ENCODE data around the gene CD1B.
A peak's percentile ranks its signal among the peaks of the same experiment; 100 is the strongest.
"Not testable (repeated sequence)": the region's sequence is repeated elsewhere in the genome, so short reads cannot be mapped to it uniquely, and the experiment has no call there.

The CD1B gene

DNA sequence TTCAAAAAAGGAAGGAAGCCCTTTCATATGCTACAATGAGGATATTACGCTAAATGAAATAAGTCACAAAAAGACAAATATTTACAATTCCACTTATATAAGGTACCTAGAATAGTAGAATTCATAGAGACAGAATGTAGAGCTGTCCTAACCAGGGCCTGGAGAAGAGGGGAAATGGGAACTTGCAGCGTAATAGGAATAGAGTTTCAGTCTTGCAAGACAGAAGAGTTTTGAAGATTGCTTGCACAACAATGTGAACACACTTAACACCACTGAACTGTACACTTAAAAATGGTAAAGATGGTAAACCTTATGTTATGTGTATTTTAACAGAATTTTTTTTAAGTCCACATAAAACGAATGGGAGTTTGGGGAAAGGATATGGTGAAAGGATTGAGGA, 2.9 kb downstream of the CD1B start:
- DNase-seq: peak; percentile 14 to 71 (median 56)

DNA sequence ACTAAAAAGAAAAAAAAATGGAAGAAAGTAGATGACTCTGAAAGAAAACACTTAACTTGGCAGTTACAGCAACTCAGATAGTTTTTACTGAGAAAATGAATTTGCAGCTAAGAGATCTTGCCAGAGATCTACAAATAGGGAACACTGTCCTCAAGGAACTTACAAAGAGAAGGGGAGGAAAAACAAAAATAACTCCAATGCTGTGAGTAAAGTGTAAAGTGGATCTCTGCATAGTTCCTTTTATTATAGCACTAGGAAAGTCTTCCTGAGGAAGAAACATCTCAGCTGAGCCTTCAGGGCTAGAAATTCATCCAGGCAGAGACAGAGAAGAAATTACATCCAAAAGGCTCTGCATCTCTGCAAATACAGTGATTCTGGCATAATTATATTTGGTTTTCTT, 3.9 kb downstream of the CD1B start:
- DNase-seq: peak; percentile 14 to 61 (median 42)

DNA sequence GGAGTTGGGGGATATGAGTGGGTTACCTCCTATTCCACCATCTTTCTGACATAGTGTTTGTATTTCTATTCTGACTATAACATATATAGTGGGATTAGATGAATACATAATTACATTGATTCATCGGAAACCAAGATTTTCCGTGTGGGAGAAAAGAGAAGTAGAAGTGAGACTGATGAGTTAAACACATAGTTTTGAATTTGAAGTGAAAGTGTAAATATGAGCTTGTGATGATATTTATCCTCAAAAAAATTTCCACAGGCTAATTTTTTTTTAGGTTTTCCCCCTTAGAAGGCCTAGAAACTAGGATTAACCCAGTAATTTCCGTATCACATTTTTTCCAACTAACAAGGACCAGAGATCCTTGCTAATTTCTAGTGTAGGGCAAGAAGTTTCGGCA, 6.9 kb downstream of the CD1B start:
- DNase-seq: peak; percentile 21 to 61 (median 50)

DNA sequence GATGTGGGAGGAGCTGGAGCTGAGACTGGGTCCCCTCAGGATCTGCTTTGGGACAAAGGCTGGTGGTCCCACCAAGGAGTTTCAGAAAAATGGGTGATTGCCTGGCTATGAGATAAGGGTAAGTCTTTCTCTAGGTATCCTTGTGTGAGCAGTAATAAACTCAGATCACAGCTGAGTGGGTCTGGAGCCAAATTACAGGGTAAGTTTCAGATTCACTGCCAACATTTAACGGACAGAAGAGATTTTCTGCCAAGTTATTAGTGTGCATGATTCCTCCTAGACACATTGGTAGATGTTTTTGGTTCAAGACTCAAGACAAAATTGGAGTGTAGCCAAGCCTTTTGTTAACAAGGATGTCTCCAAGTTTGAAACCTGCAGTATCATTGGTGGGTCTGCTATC, 7.5 kb downstream of the CD1B start:
- no peak for DNase-seq

DNA sequence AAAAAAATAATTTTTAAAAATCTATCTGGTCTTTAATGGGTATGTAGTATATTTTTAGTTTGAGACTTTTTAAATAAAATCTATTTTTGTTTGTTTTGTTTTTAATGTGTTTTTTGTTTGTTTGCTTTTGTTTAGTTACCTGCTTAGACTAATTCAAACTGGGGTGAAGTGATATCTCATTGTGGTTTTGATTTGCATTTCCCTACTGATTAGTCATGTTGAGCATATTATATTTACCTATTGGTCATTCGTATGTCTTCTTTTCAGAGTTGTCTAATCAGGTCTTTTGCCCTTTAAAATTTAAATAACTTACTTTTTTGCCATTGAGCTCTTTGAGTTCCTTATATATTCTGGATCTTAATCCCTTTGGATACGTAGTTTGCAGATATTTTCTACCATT, 20.3 kb downstream of the CD1B start:
- no peak for DNase-seq

DNA sequence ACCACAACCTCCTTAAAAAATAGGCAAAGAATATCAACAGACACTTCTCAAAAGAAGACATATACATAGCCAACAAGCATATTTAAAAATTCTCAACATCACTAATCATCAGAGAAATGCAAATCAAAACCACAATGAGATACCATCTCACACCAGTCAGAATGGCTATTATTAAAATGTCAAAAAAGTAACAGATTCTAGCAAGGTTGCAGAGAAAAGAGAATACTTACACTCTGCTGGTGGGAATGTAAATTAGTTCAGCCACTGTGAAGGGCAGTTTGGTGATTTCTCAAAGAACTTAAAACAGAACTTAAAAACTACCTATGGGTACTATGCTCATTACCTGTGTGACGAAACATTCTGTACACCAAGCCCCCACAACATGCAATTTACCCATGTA, 20.7 kb downstream of the CD1B start:
- DNase-seq: no peak

DNA sequence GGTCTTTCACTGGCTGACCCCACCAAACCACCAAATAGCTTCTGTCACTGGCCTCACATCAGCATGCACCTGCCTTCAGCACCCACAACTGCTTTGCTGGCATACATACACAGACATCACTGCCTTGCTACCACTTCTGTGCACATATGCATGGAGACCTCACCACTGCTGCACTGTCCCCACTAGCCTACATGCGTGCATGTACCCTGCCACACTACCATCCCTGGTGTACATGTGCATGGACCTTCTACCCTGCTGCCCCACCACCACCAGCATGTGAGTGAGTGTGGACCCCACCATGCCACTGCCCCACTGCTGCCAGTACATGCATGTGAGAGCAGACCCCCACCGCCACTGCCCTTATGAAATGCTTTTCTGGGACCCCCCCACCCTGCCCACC, 35.5 kb downstream of the CD1B start:
- no peak for DNase-seq

DNA sequence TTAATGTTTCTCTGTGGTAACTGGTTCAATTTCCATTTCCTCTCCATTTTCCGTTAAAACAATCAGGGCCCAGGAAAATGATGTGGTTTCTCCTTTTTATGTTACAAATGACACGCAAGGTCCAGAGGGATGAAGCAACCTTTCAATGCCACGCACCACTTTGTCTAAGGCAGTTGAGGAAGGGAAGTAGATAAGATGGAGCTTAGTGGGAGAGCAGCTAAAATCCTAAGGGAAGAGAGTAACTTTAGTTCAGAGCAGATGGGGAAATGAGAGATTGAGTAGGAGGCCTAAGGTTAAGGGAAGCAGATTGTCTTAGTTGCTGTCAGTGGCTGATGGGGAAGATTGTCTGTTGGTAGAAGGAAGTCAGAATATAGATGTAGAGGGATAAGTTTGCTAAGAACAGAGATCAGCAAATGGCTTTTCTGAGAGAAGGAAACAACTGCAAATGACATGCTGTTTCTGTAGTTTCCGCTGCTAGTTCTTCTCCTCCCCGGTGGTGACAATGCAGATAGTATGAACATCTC, 40.9 kb downstream of the CD1B start:
- peak; percentile 67 to 87 (median 76) for DNase-seq

DNA sequence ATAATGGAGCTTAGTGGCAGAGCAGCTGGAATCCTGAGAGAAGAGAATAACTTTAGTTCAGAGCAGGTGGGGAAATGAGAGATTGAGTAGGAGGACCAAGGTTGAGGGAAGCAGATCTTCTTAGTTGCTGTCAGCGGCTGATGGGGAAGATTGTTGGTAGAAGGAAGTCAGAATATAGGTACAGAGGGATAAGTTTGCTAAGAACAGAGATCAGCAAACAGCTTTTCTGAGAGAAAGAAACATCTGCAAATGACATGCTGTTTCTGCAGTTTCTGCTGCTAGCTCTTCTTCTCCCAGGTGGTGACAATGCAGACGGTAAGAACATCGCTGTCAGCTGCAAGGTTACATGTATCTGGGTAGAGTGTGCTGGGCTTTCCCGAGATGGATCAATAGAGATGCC, 41.5 kb downstream of the CD1B start, which contains the start of gene CD1C:
Gene CD1C (plus strand): TSS at position 113 of the 400 bp plus-strand sequence. CDS start 142 bp downstream, at position 255.
- peak in 3 of 4 experiments; percentile 9 to 37 (median 36) for DNase-seq

DNA sequence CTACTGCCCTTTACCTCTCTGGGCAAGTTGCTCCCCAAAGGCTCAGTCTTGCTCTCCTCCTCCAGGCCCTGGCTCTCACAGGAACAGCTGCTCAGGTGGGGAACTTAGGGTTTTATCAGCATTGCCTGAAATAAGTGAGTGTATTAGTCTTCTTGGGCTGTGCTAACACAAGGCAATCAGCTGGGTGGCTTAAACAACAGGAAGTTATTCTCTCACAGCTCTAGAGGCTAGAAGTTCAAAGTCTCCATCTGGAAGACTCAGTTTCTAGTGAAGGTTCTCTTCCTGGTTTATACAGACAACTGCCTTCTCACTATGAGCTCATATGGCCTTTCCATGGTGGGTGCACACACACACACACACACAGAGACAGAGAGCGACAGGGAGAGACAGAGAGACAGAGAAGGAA, 44.4 kb downstream of the CD1B start:
- DNase-seq: peak; percentile 19 to 57 (median 42)

DNA sequence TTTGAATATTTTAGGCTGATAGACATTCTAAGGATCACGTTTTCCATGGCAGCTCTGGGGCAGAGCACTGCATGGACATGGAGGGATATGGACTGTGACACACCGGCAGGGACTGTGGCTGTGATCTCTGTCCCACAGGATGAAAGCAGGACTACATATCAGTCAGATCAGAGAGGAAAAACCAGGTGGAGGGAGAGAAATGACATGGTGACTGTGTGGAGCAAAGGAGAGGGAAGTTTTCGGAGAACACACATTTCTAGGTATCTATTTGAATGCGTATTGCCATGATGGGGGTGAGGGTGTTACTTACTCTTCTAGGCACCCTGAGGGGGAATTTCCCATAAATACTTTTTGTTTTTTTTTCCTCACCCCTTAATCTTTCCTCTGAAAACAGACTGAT, 44.8 kb downstream of the CD1B start:
- DNase-seq: peak in 1 of 4 experiments; percentile 20

DNA sequence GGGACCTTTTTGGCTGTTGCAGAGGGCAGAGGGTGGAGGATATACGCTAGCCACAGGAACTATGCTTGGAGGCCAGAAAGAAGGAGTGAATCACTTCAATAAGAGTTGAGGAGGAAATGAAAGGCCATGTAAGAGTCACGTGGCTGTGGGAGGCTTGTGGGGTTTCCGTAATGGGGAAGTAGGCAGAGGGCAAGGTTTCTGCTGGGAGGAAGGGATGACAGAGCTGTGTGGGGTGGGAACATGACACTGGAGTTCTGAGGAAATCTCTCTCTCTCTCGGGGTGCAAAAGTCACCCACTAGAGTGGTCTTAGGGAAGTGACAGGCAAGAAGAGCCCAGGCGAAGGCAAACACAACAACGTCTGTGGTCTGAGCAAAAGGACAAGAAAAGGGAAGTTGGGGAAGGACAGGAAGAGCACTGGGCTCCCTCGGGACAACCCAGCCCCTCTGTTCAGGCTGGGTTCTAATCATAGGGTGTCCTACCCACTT, 45.5 kb downstream of the CD1B start:
- peak; percentile 96 to 100 (median 97) for DNase-seq

DNA sequence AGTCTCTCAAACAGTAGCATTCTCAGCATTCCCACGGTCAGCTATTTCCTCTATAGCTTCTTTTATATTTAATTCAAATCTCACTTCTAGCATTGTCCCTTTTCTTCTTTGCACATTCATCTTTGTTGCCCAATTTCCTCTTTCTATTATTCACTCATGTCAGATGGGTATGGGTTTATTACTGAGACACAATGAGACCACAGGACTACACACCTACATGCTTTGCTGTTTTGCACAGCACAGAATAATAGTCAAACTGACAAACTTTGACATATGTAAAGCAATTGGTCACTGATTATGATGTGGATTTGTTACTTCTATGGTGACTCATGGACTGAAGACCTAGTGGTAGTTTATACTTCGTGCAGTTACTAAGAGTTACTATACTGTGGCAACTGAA, 47.4 kb downstream of the CD1B start:
- DNase-seq: peak; percentile 61 to 96 (median 78)

DNA sequence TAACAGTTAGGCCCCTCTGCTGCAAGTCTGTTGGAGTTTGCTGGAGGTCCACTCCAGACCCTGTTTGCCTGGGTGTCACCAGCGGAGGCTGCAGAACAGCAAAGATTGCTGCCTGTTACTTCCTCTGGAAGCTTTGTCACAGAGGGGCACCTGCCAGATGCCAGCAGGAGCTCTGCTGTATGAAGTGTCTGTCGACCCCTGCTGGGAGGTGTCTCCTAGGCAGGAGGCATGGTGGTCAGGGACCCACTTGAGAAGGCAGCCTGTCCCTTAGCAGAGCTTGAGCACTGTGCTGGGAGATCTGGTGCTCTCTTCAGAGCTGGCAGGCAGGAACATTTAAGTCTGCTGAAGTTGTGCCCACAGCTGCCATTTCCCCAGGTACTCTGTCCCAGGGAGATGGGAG, 48.9 kb downstream of the CD1B start:
- DNase-seq: not testable (repeated sequence)

Data from suppressor macrophage (primary cell).